ENCODE data around the gene SERPINA5.

- TF ChIP-seq ZNF274 (IDR thresholded peaks at IDR 0.05; ENCODE audit: low read depth, low read length) (no peak), SUZ12 (IDR thresholded peaks at IDR 0.05; ENCODE audit: extremely low read depth, insufficient read depth, insufficient read length) (no peak), YY1 (IDR thresholded peaks at IDR 0.05; ENCODE audit: insufficient read depth, insufficient read length) (no peak)
Measured at GRCh38 chr14:94619297-94619696, 38.1 kb downstream of the SERPINA5 start.
